SKM-1 treated with dmso at 0.1 percent for 144 hours (cell line): ENCODE results near the gene NOXA1.
"Not testable (repeated sequence)": the region's sequence is repeated elsewhere in the genome, so short reads cannot be mapped to it uniquely, and the experiment has no call there.

Experiments
- DNase-seq: peaks from one replicate; lab custom pipeline; 2025; ENCODE audit not compliant: unreplicated experiment; lab: John Stamatoyannopoulos, UW

NOXA1 gene

DNA sequence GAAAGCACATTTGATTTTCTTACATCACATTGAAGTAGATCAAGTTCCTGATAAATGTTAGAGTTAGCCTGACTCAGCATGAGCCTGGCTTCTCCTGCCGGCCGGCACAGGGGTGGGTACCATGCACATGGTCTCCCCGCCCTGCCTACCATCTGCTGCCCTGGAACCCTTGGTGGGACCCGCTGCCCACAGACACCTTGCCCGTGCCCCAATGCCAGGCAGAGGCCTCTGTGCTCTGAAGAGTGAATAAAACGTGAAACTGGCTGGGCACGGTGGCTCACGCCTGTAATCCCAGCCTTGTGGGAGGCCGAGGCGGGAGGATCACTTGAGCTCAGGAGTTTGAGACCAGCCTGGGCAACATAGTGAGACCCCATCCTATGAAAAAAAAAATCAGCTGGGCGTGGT, 17.5 kb upstream of the NOXA1 start:
- DNase-seq: no peak

DNA sequence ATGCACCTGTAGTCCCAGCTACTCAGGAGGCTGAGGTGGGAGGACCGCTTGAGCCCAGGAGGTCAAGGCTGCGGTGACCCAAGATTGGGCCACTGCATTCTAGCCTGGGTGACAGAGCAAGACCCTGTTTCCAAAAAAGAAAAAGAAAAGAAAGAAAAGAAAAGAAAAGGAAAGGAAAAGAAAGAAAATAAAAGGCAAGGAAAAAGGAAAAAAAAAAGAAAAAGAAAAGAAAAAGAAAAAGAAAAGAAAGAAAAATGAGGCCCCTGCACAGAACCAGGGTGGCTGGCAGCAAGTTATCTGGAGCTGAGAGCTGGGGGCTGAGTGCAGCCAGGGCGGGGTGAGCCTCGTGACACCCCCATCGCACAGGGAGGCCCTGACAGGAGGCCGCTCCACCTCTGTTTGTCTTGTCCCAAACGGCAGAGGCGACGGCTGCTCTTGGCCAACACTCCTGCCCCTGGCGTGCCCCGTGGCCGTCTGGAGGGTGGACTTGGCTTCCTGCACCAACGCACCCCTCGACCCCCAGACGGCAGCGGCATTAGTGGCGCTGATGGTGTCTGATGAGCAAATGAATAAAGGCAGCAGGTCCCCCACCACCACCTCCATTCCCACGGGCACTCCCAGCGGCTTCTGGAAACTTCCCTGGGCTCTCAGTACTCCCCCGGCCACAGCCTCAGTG, 17.0 kb upstream of the NOXA1 start:
- DNase-seq: no peak

DNA sequence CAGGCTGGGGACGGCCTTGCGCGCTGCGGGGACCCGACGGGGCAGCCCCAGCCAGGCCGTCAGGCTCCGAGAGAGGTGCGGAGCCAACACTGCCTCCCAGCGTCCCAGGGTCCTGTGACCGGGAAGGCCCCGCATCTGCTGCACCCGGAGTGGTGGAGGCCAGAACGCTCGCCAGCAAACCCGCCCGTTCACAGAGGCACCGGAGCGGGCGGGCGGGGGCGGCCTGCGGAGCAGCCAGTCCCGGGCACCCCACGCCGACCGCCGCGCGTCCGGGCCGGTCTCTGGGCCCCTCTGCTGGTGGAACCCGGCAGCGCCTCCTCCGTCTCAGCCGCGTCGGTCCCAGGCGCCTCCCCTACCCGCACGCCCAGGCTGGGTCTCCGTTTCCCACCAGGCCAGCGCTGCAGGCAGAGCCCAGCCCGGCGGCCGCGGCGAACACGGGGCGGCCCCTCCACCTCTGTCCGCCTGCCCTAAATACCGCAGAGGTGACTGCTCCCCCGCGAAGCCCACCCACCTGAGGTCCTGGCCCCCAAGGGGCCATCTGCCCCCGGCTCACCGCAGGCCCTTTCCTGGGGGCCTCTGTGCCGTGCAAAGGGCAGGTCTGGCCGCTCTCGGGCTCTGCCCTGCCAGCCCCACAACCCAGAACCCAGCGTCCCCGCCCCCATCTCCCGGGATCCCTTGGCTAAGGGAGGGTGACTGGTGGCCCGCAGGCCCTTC, 16.2 kb upstream of the NOXA1 start:
- no peak for DNase-seq

GRCh38 chr9:137407590-137408300, 15.4 kb upstream of the NOXA1 start:
- no peak for DNase-seq

GRCh38 chr9:137408651-137409405, 14.4 kb upstream of the NOXA1 start:
- DNase-seq: no peak

DNA sequence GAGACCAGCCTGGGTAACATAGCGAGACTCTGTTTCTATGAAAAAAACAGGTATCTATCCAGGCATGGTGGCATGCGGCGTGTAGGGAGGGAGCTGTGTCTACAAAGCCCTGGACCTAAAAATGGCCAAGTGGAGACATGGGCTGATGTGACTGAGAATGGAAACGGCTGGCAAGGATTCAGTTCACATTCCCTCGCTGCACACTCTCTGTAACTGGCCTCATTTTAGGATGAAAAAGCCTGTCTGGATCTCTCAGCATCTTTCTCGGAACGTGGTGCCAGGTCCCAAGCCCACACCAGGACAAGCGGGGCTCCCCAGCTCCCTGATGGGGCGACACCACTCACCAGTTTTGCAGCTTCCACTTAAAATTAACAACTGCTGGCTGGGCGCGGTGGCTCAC, 13.7 kb upstream of the NOXA1 start:
- DNase-seq: no peak

DNA sequence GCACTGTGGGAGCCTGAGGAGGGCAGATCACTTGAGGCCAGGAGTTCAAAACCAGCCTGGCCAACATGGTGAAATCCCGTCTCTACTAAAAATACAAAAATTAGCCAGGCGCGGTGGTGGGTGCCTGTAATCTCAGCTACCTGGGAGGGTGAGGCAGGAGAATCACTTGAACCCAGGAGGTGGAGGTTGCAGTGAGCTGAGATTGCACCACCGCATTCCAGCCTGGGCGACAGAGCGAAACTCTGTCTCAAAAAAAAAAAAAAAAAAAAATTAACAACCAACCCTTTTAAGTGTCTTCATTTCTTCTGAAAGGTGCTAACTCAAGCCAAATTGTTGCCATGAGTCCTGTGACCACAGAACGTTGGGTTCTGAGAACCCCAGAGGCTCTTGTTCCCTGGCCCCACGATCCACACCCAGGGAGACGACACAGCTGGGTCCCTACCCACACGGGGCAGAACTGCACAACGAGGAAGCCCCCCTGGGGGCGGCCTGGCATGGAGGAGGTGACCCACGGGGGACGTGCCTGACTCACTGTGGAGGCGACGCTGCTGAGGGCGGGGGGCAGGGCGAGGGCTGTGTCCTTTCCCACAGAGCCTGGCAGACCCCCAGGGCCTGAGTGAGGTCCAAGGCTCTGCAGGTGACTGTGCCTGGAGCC, 12.8 kb upstream of the NOXA1 start:
- DNase-seq: not testable (repeated sequence)

- no peak for DNase-seq
These were observed 12.3 kb upstream of the NOXA1 start for GRCh38 chr9:137410891-137411249.

- no peak for DNase-seq
These were observed 11.9 kb upstream of the NOXA1 start for GRCh38 chr9:137411260-137411644.

- peak; percentile 37 for DNase-seq
These were observed 11.4 kb upstream of the NOXA1 start for GRCh38 chr9:137411645-137412380.

GRCh38 chr9:137412431-137412830, 10.8 kb upstream of the NOXA1 start:
- DNase-seq: no peak

DNA sequence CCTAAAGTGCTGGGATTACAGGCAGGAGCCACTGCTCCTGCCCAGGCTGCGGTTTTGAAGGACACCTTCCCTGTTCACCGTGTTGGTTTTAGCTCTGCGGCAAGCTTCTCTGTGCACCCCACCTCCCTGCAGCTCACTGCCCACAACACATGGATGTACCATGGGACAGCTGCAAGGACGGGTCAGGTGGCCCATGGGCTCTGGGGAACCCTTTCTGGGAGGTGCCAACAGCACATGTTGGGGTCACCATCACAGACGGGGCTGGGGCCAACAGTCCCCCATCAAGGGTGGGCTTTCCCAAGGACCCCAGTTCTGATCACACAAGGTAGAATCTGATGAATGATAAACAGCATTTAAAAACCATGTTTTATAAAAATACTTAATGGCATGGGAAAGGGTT, 7.7 kb upstream of the NOXA1 start:
- DNase-seq: no peak

- no peak for DNase-seq
These were observed 7.1 kb upstream of the NOXA1 start for GRCh38 chr9:137416006-137416562.

- DNase-seq: no peak
These were observed 6.5 kb upstream of the NOXA1 start for GRCh38 chr9:137416563-137417151.

GRCh38 chr9:137417161-137418021, 5.8 kb upstream of the NOXA1 start:
- DNase-seq: no peak

GRCh38 chr9:137421838-137422603, 1.2 kb upstream of the NOXA1 start:
- no peak for DNase-seq

- no peak for DNase-seq
These were observed 510 bp downstream of the NOXA1 start for GRCh38 chr9:137423514-137424291.
